Esophagus muscularis mucosa (tissue), 4 donors: ENCODE measurements around the gene CDHR2. TPM values are rescaled to one million over a fixed set of nuclear protein-coding genes. Genes with fewer than 3 reads are reported as not detected.

ENCODE experiments used
- DNase-seq: peaks from one replicate; pipeline ENCODE4 v3.0.0-alpha.2; 2017; ENCODE audit errors: extremely low spot score
- H3K27ac ChIP-seq, 4 donors: fragments of 200-600 bp; sonication (generic); replicated peaks in 1 of 4; 1 replicate in 3 of 4; 2 replicates in 1 of 4; pipeline ENCODE4 v1.5.1; 2016 to 2019; ENCODE audit warnings: mild to moderate bottlenecking in 1 of 4
- H3K27me3 ChIP-seq, 4 donors: fragments of 200-600 bp; sonication (generic); one replicate each; pipeline versions ENCODE4 v1.5.1 to v1.6.0; 2016 to 2019
- H3K36me3 ChIP-seq, 4 donors: fragments of 200-600 bp; sonication (generic); one replicate each; pipeline ENCODE4 v1.5.1; 2016 to 2019
- H3K4me1 ChIP-seq, 4 donors: fragments of 200-600 bp; sonication (generic); one replicate each; pipeline ENCODE4 v1.5.1; 2016 to 2019
- H3K4me3 ChIP-seq, 4 donors: fragments of 200-600 bp; sonication (generic); 1 replicate in 2 of 4; 2 replicates in 2 of 4; pipeline ENCODE4 v1.5.1; 2016 to 2019; ENCODE audit warnings: mild to moderate bottlenecking in 4 of 4, moderate library complexity in 1 of 4
- H3K9me3 ChIP-seq, 4 donors: fragments of 200-600 bp; sonication (generic); 1 replicate in 3 of 4; 2 replicates in 1 of 4; pipeline ENCODE4 v1.5.1; 2016 to 2019
- EP300 ChIP-seq: sonication (generic); formaldehyde crosslinking; IDR thresholded peaks from one replicate; pipeline ENCODE4 v1.6.1; 2017; ENCODE audit warnings: antibody characterized with exemption
- POLR2A ChIP-seq: fragments of 450-650 bp; IDR thresholded peaks from one replicate; pipeline ENCODE4 v1.6.1; 2017; ENCODE audit warnings: antibody characterized with exemption, moderate library complexity, mild to moderate bottlenecking, low read depth
- POLR2AphosphoS5 ChIP-seq, 2 donors: sonication (generic); formaldehyde crosslinking; IDR thresholded peaks; one replicate each; pipeline ENCODE4 v1.6.1; 2017; ENCODE audit warnings: antibody characterized with exemption in 2 of 2
- WGBS: methylation state at CpG from one replicate; pipeline ENCODE4 v1.1.5; 2018; 5-methylcytosine and 5-hydroxymethylcytosine counted together
- intact Hi-C: fragments of 100-400 bp; cut with DNase I; formaldehyde crosslinking; loops from one replicate; pipeline ENCODE4 v1.15.1; 2023
- total RNA-seq, 4 donors: library from RNA; depleted of rRNA; stranded (reverse); fragments of >200 nt; gene quantifications; one replicate each; pipeline versions ENCODE4 v1.1.0 to v1.2.1, GENCODE V29; 2016
- TF ChIP-seq, protein P1 (sequence below), 3 experiments: fragments of 200-600 bp in 2 of 3; fragments of 450-650 bp in 1 of 3; sonication (generic) in 2 of 3; IDR thresholded peaks; one replicate each; pipeline ENCODE4 v1.5.1; 2017 to 2019; ENCODE audit warnings: antibody characterized with exemption in 3 of 3, mild to moderate bottlenecking in 2 of 3, moderate library complexity in 1 of 3

The CDHR2 gene
- total RNA-seq, 4 donors from 2014 or later: 0.92 TPM; not detected in 3

DNA sequence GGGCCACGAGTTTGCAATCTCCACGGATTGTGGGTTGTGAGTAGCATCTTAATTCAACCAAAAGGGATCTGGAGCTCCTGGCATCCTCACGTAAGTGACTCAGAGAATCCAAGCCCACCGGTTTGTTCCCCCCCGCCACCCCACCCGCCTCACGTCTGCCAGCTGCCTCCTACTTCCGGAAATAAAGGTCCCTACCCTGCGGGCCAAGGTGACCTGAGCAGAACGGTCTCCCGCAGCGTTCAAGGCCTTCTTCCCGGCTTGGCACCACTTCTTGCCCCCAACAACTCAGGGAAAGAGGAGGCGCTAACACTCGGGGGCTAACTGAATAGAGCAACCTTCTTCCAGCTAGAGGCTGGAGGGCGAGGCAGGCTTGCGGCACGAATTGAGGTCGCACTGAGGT, 69.6 kb downstream of the CDHR2 start:
- TF ChIP-seq, protein P1, sequence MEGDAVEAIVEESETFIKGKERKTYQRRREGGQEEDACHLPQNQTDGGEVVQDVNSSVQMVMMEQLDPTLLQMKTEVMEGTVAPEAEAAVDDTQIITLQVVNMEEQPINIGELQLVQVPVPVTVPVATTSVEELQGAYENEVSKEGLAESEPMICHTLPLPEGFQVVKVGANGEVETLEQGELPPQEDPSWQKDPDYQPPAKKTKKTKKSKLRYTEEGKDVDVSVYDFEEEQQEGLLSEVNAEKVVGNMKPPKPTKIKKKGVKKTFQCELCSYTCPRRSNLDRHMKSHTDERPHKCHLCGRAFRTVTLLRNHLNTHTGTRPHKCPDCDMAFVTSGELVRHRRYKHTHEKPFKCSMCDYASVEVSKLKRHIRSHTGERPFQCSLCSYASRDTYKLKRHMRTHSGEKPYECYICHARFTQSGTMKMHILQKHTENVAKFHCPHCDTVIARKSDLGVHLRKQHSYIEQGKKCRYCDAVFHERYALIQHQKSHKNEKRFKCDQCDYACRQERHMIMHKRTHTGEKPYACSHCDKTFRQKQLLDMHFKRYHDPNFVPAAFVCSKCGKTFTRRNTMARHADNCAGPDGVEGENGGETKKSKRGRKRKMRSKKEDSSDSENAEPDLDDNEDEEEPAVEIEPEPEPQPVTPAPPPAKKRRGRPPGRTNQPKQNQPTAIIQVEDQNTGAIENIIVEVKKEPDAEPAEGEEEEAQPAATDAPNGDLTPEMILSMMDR (IDR thresholded peaks at IDR 0.05): no peak
- TF ChIP-seq POLR2AphosphoS5 (IDR thresholded peaks at IDR 0.05) (no peak), EP300 (no peak), POLR2A (no peak)
- WGBS: 24% methylated on average over 19 of the region's 19 CpGs
- no peaks in the 10 kb centered on the region for H3K9me3 ChIP-seq
- peaks cover 6 to 90% (median 43%) of the 10 kb centered on the region in 4 donors for H3K27me3 ChIP-seq
- no peaks in the 10 kb centered on the region for H3K36me3 ChIP-seq
- H3K4me3 ChIP-seq: peak overlapping the region; percentile 7 to 29 (median 17)
- DNase-seq: no peak
- H3K4me1 ChIP-seq: peaks cover 23 to 32% (median 29%) of the 10 kb centered on the region in 4 donors
- intact Hi-C loops: no loop called here
- H3K27ac ChIP-seq: no peak overlapping the region

GRCh38 chr5:176619203-176619568, 70.0 kb downstream of the CDHR2 start:
- Histone ChIP-seq H3K27ac (no peak overlapping the region), H3K27me3 (peaks cover 6 to 93% (median 43%) of the 10 kb centered on the region in 4 donors), H3K4me1 (peaks cover 23 to 32% (median 29%) of the 10 kb centered on the region in 4 donors), H3K4me3 (peak overlapping the region; percentile 7 to 29 (median 17)), H3K9me3 (no peaks in the 10 kb centered on the region), H3K36me3 (no peaks in the 10 kb centered on the region)
- WGBS: 2% methylated on average over 27 of the region's 31 CpGs
- TF ChIP-seq, protein P1 (IDR thresholded peaks at IDR 0.05): peak in 2 of 3 experiments; percentile 12
- no peak for TF ChIP-seq POLR2AphosphoS5 (IDR thresholded peaks at IDR 0.05)
- intact Hi-C loops: no loop called here
- DNase-seq: no peak

DNA sequence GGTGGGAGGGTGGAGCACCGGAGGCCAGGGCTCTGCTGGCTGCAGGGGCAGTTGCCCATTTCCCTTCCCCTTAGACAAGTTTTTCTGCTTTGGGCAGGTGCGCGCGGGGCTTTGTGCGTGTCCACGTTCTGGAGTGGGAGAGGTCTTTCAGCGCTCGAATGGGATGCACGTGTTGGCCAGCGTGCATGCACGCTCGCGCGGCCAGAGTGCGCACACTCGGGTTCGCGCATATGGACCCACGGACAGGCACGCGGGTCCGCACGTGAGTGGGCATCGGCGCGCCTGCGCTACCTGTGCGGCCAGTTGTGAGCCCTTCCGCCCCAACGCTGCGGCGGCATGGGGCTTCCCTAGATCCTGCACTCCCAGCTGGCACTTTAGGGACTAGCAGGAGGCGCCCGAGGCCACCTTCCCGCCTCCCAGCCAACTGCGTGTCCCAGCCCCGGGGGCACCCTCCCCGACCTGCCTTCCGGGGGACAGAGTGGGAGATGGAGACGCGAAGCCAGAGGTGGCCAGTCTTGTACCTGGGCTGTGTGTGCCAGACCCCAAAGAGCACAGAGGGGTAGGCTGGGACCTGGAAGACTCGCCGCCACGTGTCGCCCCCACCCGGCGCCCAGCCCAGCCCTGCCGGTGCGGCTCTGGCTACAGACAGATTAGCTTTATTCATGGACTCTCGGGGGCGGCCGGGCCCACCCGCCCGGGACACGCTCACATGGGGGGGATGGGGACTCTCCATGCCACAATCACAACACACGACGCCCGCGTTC, 70.6 kb downstream of the CDHR2 start:
- H3K4me3 ChIP-seq: peak overlapping the region; percentile 7 to 29 (median 17)
- intact Hi-C loops: no loop called here
- WGBS: 13% methylated on average over 27 of the region's 59 CpGs

GRCh38 chr5:176620333-176620981, 71.3 kb downstream of the CDHR2 start:
- no peaks in the 10 kb centered on the region for H3K9me3 ChIP-seq
- peaks cover 23 to 32% (median 29%) of the 10 kb centered on the region in 4 donors for H3K4me1 ChIP-seq
- H3K27me3 ChIP-seq: peaks cover 6 to 96% (median 43%) of the 10 kb centered on the region in 4 donors
- intact Hi-C loops: no loop called here
- 7% methylated on average over 30 of the region's 32 CpGs for WGBS
- TF ChIP-seq POLR2AphosphoS5 (IDR thresholded peaks at IDR 0.05) (no peak), EP300 (no peak)
- TF ChIP-seq, protein P1 (IDR thresholded peaks at IDR 0.05): no peak
- no peak overlapping the region for H3K27ac ChIP-seq
- H3K4me3 ChIP-seq: peak overlapping the region in 1 of 4 donors; percentile 7
- no peak for DNase-seq
- H3K36me3 ChIP-seq: no peaks in the 10 kb centered on the region

More for the DNA sequence above, 70.6 kb downstream of the CDHR2 start:
- Histone ChIP-seq H3K9me3 (no peaks in the 10 kb centered on the region), H3K27ac (no peak overlapping the region), H3K4me1 (peaks cover 23 to 32% (median 29%) of the 10 kb centered on the region in 4 donors), H3K36me3 (no peaks in the 10 kb centered on the region), H3K27me3 (peaks cover 6 to 96% (median 43%) of the 10 kb centered on the region in 4 donors)
- no peak for DNase-seq
- TF ChIP-seq POLR2AphosphoS5 (IDR thresholded peaks at IDR 0.05): no peak
- TF ChIP-seq POLR2A: no peak
- TF ChIP-seq EP300: no peak
- TF ChIP-seq, protein P1 (IDR thresholded peaks at IDR 0.05): no peak
